ENCODE measurements around the gene PLAC1.

Gene PLAC1

GRCh38 chrX:134551376-134552048 is 106.8 kb downstream of the PLAC1 start:
- TF ChIP-seq CTCF (IDR thresholded peaks at IDR 0.05; ENCODE audit: control insufficient read depth, extremely low read depth, insufficient read depth): no peak
- no peak for DNase-seq (ENCODE audit: low read depth)
- H3K4me3 ChIP-seq (ENCODE audit: low read depth, low read length): no peak overlapping the region

GRCh38 chrX:134548257-134549201 is 109.7 kb downstream of the PLAC1 start:
- no peak for DNase-seq (ENCODE audit: low read depth)
- no peak for TF ChIP-seq CTCF (IDR thresholded peaks at IDR 0.05; ENCODE audit: control insufficient read depth, extremely low read depth, insufficient read depth)

GRCh38 chrX:134547047-134547679 is 111.1 kb downstream of the PLAC1 start:
- no peak overlapping the region for H3K4me3 ChIP-seq (ENCODE audit: low read depth, low read length)
- TF ChIP-seq CTCF (IDR thresholded peaks at IDR 0.05; ENCODE audit: control insufficient read depth, extremely low read depth, insufficient read depth): no peak
- no peak for DNase-seq (ENCODE audit: low read depth)

More at GRCh38 chrX:134548257-134549201, 109.7 kb downstream of the PLAC1 start:
- peak overlapping the region; percentile 62 for H3K4me3 ChIP-seq (ENCODE audit: low read depth, low read length)

- DNase-seq (ENCODE audit: low read depth): no peak
- TF ChIP-seq CTCF (IDR thresholded peaks at IDR 0.05; ENCODE audit: control insufficient read depth, extremely low read depth, insufficient read depth): no peak
- H3K4me3 ChIP-seq (ENCODE audit: low read depth, low read length): no peak overlapping the region
These were observed 112.1 kb downstream of the PLAC1 start for GRCh38 chrX:134546187-134546586.

- TF ChIP-seq CTCF (IDR thresholded peaks at IDR 0.05; ENCODE audit: control insufficient read depth, extremely low read depth, insufficient read depth): no peak
- no peak overlapping the region for H3K4me3 ChIP-seq (ENCODE audit: low read depth, low read length)
These were observed 112.8 kb downstream of the PLAC1 start for GRCh38 chrX:134545510-134545909.

GRCh38 chrX:134544513-134545151 is 113.6 kb downstream of the PLAC1 start:
- no peak for DNase-seq (ENCODE audit: low read depth)
- no peak for TF ChIP-seq CTCF (IDR thresholded peaks at IDR 0.05; ENCODE audit: control insufficient read depth, extremely low read depth, insufficient read depth)
- H3K4me3 ChIP-seq (ENCODE audit: low read depth, low read length): no peak overlapping the region

More at GRCh38 chrX:134545510-134545909, 112.8 kb downstream of the PLAC1 start:
- DNase-seq (ENCODE audit: low read depth): no peak

Data from LNCaP clone FGC (cell line).